ENCODE data around the gene ARFRP1.
"Not testable (repeated sequence)": the region's sequence is repeated elsewhere in the genome, so short reads cannot be mapped to it uniquely, and the experiment has no call there.

Gene ARFRP1

GRCh38 chr20:63652192-63652980 is 55.4 kb downstream of the ARFRP1 start:
- Histone ChIP-seq H3K4me3 (ENCODE audit: low read length) (peak overlapping the region; percentile 69), H3K4me1 (ENCODE audit: control insufficient read depth, insufficient read depth, low read length) (peaks cover 5% of the 10 kb centered on the region), H3K9me3 (ENCODE audit: control insufficient read depth, low read length) (no peaks in the 10 kb centered on the region), H3K9ac (ENCODE audit: low read length) (no peak overlapping the region), H3K27me3 (replicated peaks; ENCODE audit: control insufficient read depth, insufficient read depth, low read length) (peaks cover 8% of the 10 kb centered on the region), H3K36me3 (ENCODE audit: control insufficient read depth, insufficient read depth, low read length, severe bottlenecking) (no peaks in the 10 kb centered on the region)
- peak; percentile 18 for DNase-seq (ENCODE audit: low read depth)

GRCh38 chr20:63651942-63652191 is 55.9 kb downstream of the ARFRP1 start:
- Histone ChIP-seq H3K4me3 (ENCODE audit: low read length) (peak overlapping the region; percentile 69), H3K36me3 (ENCODE audit: control insufficient read depth, insufficient read depth, low read length, severe bottlenecking) (no peaks in the 10 kb centered on the region), H3K9ac (ENCODE audit: low read length) (no peak overlapping the region), H3K9me3 (ENCODE audit: control insufficient read depth, low read length) (no peaks in the 10 kb centered on the region), H3K4me1 (ENCODE audit: control insufficient read depth, insufficient read depth, low read length) (no peaks in the 10 kb centered on the region), H3K27me3 (replicated peaks; ENCODE audit: control insufficient read depth, insufficient read depth, low read length) (peaks cover 8% of the 10 kb centered on the region)
- DNase-seq (ENCODE audit: low read depth): no peak

GRCh38 chr20:63650486-63650885 is 57.3 kb downstream of the ARFRP1 start:
- not testable (repeated sequence) for DNase-seq (ENCODE audit: low read depth); H3K27me3 ChIP-seq (replicated peaks; ENCODE audit: control insufficient read depth, insufficient read depth, low read length); H3K9me3 ChIP-seq (ENCODE audit: control insufficient read depth, low read length)

GRCh38 chr20:63648895-63649589 is 58.7 kb downstream of the ARFRP1 start:
- Histone ChIP-seq H3K27me3 (replicated peaks; ENCODE audit: control insufficient read depth, insufficient read depth, low read length) (peaks cover 4% of the 10 kb centered on the region), H3K36me3 (ENCODE audit: control insufficient read depth, insufficient read depth, low read length, severe bottlenecking) (no peaks in the 10 kb centered on the region), H3K4me1 (ENCODE audit: control insufficient read depth, insufficient read depth, low read length) (no peaks in the 10 kb centered on the region), H3K4me3 (ENCODE audit: low read length) (no peak overlapping the region), H3K9me3 (ENCODE audit: control insufficient read depth, low read length) (no peaks in the 10 kb centered on the region), H3K9ac (ENCODE audit: low read length) (no peak overlapping the region)
- no peak for DNase-seq (ENCODE audit: low read depth)

More at GRCh38 chr20:63650486-63650885, 57.3 kb downstream of the ARFRP1 start:
- H3K36me3 ChIP-seq (ENCODE audit: control insufficient read depth, insufficient read depth, low read length, severe bottlenecking); H3K4me3 ChIP-seq (ENCODE audit: low read length); H3K9ac ChIP-seq (ENCODE audit: low read length); H3K4me1 ChIP-seq (ENCODE audit: control insufficient read depth, insufficient read depth, low read length): not testable (repeated sequence)
